SK-N-SH (cell line): ENCODE measurements around the gene RPS27L. TPM values are rescaled to one million over a fixed set of nuclear protein-coding genes. Genes with fewer than 3 reads are reported as not detected.

Experiments used
- CTCF ChIA-PET: fragments of 300-600, 350-600 bp; formaldehyde crosslinking; extraction: SDS; loops from one replicate; lab custom pipeline; 2021; lab: Yijun Ruan, JAX
- POLR2A ChIA-PET: fragments of 350-600 bp; sonication (Branson Sonifier 250); formaldehyde crosslinking; extraction: SDS; loops from one replicate; lab custom pipeline; 2020; ENCODE audit warnings: antibody characterized with exemption, inconsistent platforms; lab: Yijun Ruan, JAX
- DNase-seq: peaks from one replicate; pipeline ENCODE4 v3.0.0; 2012
- H2AFZ ChIP-seq: fragments of 200-600 bp; sonication (generic); 2 replicates; pipeline ENCODE4 v1.8.1; 2016; ENCODE audit warnings: antibody characterized with exemption, mild to moderate bottlenecking, low read depth
- H3F3A ChIP-seq: fragments of 200-600 bp; sonication (generic); replicated peaks from 2 replicates; pipeline ENCODE3; 2016; ENCODE audit warnings: antibody characterized with exemption, mild to moderate bottlenecking; ENCODE audit not compliant: insufficient read depth
- H3K27ac ChIP-seq, 2 experiments: fragments of 200-500 bp in 1 of 2; fragments of 200-600 bp in 1 of 2; sonication (Bioruptor generic) in 1 of 2; sonication (generic), shearing (Covaris generic) in 1 of 2; 2 replicates each; pipeline versions ENCODE4 v1.5.1 to v1.6.1; 2014 to 2016; ENCODE audit warnings: low read depth in 2 of 2, inconsistent platforms in 1 of 2, low read length in 1 of 2, mild to moderate bottlenecking in 1 of 2, mixed read lengths in 1 of 2
- H3K27me3 ChIP-seq: fragments of 200-600 bp; sonication (generic), shearing (Covaris generic); 2 replicates; pipeline ENCODE4 v1.6.1; 2016; ENCODE audit warnings: mixed run types; ENCODE audit not compliant: insufficient read depth
- H3K36me3 ChIP-seq, 2 experiments: fragments of 200-500 bp in 1 of 2; fragments of 200-600 bp in 1 of 2; sonication (Bioruptor generic) in 1 of 2; sonication (generic) in 1 of 2; replicated peaks in 1 of 2; 2 replicates each; pipeline versions ENCODE3 to v1.5.1; 2014 to 2016; ENCODE audit warnings: low read length in 1 of 2, mild to moderate bottlenecking in 1 of 2; ENCODE audit not compliant: insufficient read depth in 2 of 2, control insufficient read depth in 1 of 2
- H3K4me1 ChIP-seq, 2 experiments: fragments of 200-500 bp in 1 of 2; fragments of 200-600 bp in 1 of 2; sonication (Bioruptor generic) in 1 of 2; sonication (generic), shearing (Covaris generic) in 1 of 2; 2 replicates each; pipeline versions ENCODE4 v1.5.1 to v1.6.1; 2014 to 2016; ENCODE audit warnings: low read depth in 1 of 2, low read length in 1 of 2, mixed run types in 1 of 2; ENCODE audit not compliant: insufficient read depth in 2 of 2, control insufficient read depth in 1 of 2
- H3K4me2 ChIP-seq: fragments of 200-600 bp; sonication (generic), shearing (Covaris generic); 2 replicates; pipeline ENCODE4 v1.6.1; 2017; ENCODE audit warnings: mixed run types
- H3K4me3 ChIP-seq, 2 experiments: fragments of 200-500 bp in 1 of 2; fragments of 200-600 bp in 1 of 2; sonication (Bioruptor generic) in 1 of 2; sonication (generic), shearing (Covaris generic) in 1 of 2; 2 replicates each; pipeline versions ENCODE4 v1.5.1 to v1.8.1; 2014 to 2016; ENCODE audit warnings: low read depth in 2 of 2, inconsistent platforms in 1 of 2, low read length in 1 of 2, mild to moderate bottlenecking in 1 of 2, mixed read lengths in 1 of 2, moderate library complexity in 1 of 2
- H3K79me2 ChIP-seq: fragments of 200-600 bp; sonication (generic); 2 replicates; pipeline ENCODE4 v1.8.1; 2017; ENCODE audit warnings: mild to moderate bottlenecking; ENCODE audit not compliant: insufficient read depth
- H3K9ac ChIP-seq: fragments of 200-600 bp; sonication (generic); 2 replicates; pipeline ENCODE4 v1.6.1; 2017; ENCODE audit warnings: mixed run types
- H3K9me2 ChIP-seq: fragments of 200-600 bp; sonication (generic); 2 replicates; pipeline ENCODE4 v1.6.1; 2017; ENCODE audit warnings: mixed run types
- H3K9me3 ChIP-seq: fragments of 200-600 bp; sonication (generic); 2 replicates; pipeline ENCODE4 v1.6.1; 2017; ENCODE audit warnings: mixed run types, mild to moderate bottlenecking, moderate library complexity
- H4K20me1 ChIP-seq: fragments of 200-600 bp; sonication (generic); 2 replicates; pipeline ENCODE4 v1.6.1; 2017; ENCODE audit warnings: mild to moderate bottlenecking, mixed run types; ENCODE audit not compliant: insufficient read depth
- EP300 ChIP-seq, 2 experiments: IDR thresholded peaks; 2 replicates each; pipeline versions ENCODE4 v1.4.0 to v1.6.1; 2012; ENCODE audit warnings: borderline replicate concordance in 1 of 2, low read depth in 1 of 2, low read length in 1 of 2
- GABPA ChIP-seq: IDR thresholded peaks from 2 replicates; pipeline ENCODE4 v1.4.0; 2012; ENCODE audit warnings: low read depth, mild to moderate bottlenecking
- JUND ChIP-seq: IDR thresholded peaks from 2 replicates; pipeline ENCODE4 v1.4.0; 2012
- MXI1 ChIP-seq: IDR thresholded peaks from 2 replicates; pipeline ENCODE4 v1.6.1; 2012; ENCODE audit warnings: mild to moderate bottlenecking, low read depth, low read length, improper control_type of control experiment
- RFX5 ChIP-seq: IDR thresholded peaks from 2 replicates; pipeline ENCODE4 v1.6.1; 2012; ENCODE audit warnings: mild to moderate bottlenecking, improper control_type of control experiment, low read length
- SIN3A ChIP-seq: IDR thresholded peaks from 2 replicates; pipeline ENCODE4 v1.6.1; 2012; ENCODE audit warnings: low read depth, mild to moderate bottlenecking, low read length, moderate library complexity, borderline replicate concordance
- SMC3 ChIP-seq: IDR thresholded peaks from 2 replicates; pipeline ENCODE4 v1.6.1; 2012; ENCODE audit warnings: low read depth, low read length, improper control_type of control experiment
- TAF1 ChIP-seq: IDR thresholded peaks from 2 replicates; pipeline ENCODE4 v1.6.1; 2012; ENCODE audit warnings: low read depth, mild to moderate bottlenecking, low read length, moderate library complexity, borderline replicate concordance
- TEAD4 ChIP-seq: IDR thresholded peaks from 2 replicates; pipeline ENCODE4 v1.4.0; 2012; ENCODE audit warnings: mild to moderate bottlenecking, borderline replicate concordance; ENCODE audit not compliant: insufficient read depth
- WGBS: methylation state at CpG from one replicate; pipeline ENCODE4 v1.1.6; 2017; ENCODE audit warnings: low lambda C conversion rate; 5-methylcytosine and 5-hydroxymethylcytosine counted together
- polyA plus RNA-seq, 3 experiments: library from polyadenylated mRNA; depleted of rRNA; stranded (reverse); fragments of >200 nt; gene quantifications; 2 replicates each; pipeline ENCODE4 v1.2.3, GENCODE V29; 2012
- TF ChIP-seq, protein P1 (sequence below): fragments of 150-350 bp; IDR thresholded peaks from 2 replicates; pipeline ENCODE4 v1.6.1; 2016; ENCODE audit warnings: mild to moderate bottlenecking, low read depth, low read length
- TF ChIP-seq, protein P2 (sequence below): fragments of 150-350 bp; IDR thresholded peaks from 2 replicates; pipeline ENCODE4 v1.6.1; 2017; ENCODE audit warnings: antibody characterized with exemption, low read length, low read depth, borderline replicate concordance
- TF ChIP-seq, protein P3 (sequence below): IDR thresholded peaks from 2 replicates; pipeline ENCODE4; 2012
- TF ChIP-seq, protein P4 (sequence below): IDR thresholded peaks from 2 replicates; pipeline ENCODE4 v1.4.0; 2012; ENCODE audit warnings: low read depth, borderline replicate concordance
- TF ChIP-seq, protein P5 (sequence below): IDR thresholded peaks from 2 replicates; pipeline ENCODE4 v1.4.0; 2012; ENCODE audit warnings: low read depth
- TF ChIP-seq, protein P6 (sequence below): fragments of 200-600 bp; sonication (generic); IDR thresholded peaks from 2 replicates; pipeline ENCODE4 v1.6.1; 2017; ENCODE audit warnings: antibody characterized with exemption, mild to moderate bottlenecking, moderate library complexity

The RPS27L gene
- polyA plus RNA-seq, 1 of the 3 experiments (the other 2 are of a cell fraction), result 319 TPM

DNA sequence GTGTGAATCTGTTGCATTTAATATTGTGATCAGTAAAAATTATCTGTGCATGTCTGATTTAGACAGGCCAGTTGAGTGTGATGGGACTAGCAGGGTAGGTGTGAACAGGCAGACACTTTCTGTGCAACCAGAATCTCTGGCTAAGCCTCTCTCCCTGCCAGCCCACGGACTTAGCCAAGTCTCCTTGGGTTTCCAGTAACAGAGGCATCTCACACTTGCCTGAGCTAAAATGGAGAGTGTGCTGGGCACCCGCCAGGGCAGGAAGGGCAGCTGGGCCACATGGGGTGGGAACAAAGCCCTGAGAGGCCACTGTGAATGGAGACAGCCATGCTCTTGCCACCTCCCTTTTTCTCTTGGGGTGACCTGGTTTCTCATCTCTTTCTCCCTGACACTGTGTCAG, 12.5 kb upstream of the RPS27L start:
- no peaks in the 10 kb centered on the region for H3K9me2 ChIP-seq
- H4K20me1 ChIP-seq, result no peaks in the 10 kb centered on the region
- H3K4me1 ChIP-seq, result no peaks in the 10 kb centered on the region; a peak in 1 of 4 replicates
- H3K36me3 ChIP-seq, result no peaks in the 10 kb centered on the region
- H3K9me3 ChIP-seq, result no peaks in the 10 kb centered on the region
- H2AFZ ChIP-seq, result no peak overlapping the region
- H3K9ac ChIP-seq, result no peak overlapping the region
- 93% methylated on average over 2 of the region's 2 CpGs for WGBS
- TF ChIP-seq RFX5, result no peak
- TF ChIP-seq, protein P1, sequence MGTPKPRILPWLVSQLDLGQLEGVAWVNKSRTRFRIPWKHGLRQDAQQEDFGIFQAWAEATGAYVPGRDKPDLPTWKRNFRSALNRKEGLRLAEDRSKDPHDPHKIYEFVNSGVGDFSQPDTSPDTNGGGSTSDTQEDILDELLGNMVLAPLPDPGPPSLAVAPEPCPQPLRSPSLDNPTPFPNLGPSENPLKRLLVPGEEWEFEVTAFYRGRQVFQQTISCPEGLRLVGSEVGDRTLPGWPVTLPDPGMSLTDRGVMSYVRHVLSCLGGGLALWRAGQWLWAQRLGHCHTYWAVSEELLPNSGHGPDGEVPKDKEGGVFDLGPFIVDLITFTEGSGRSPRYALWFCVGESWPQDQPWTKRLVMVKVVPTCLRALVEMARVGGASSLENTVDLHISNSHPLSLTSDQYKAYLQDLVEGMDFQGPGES, result no peak
- no peak for TF ChIP-seq TAF1
- TF ChIP-seq, protein P2, sequence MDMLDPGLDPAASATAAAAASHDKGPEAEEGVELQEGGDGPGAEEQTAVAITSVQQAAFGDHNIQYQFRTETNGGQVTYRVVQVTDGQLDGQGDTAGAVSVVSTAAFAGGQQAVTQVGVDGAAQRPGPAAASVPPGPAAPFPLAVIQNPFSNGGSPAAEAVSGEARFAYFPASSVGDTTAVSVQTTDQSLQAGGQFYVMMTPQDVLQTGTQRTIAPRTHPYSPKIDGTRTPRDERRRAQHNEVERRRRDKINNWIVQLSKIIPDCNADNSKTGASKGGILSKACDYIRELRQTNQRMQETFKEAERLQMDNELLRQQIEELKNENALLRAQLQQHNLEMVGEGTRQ, result no peak
- no peak for TF ChIP-seq SMC3
- TF ChIP-seq, protein P3, sequence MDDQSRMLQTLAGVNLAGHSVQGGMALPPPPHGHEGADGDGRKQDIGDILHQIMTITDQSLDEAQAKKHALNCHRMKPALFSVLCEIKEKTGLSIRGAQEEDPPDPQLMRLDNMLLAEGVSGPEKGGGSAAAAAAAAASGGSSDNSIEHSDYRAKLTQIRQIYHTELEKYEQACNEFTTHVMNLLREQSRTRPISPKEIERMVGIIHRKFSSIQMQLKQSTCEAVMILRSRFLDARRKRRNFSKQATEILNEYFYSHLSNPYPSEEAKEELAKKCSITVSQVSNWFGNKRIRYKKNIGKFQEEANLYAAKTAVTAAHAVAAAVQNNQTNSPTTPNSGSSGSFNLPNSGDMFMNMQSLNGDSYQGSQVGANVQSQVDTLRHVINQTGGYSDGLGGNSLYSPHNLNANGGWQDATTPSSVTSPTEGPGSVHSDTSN, result no peak
- no peak for TF ChIP-seq SIN3A
- TF ChIP-seq, protein P4, sequence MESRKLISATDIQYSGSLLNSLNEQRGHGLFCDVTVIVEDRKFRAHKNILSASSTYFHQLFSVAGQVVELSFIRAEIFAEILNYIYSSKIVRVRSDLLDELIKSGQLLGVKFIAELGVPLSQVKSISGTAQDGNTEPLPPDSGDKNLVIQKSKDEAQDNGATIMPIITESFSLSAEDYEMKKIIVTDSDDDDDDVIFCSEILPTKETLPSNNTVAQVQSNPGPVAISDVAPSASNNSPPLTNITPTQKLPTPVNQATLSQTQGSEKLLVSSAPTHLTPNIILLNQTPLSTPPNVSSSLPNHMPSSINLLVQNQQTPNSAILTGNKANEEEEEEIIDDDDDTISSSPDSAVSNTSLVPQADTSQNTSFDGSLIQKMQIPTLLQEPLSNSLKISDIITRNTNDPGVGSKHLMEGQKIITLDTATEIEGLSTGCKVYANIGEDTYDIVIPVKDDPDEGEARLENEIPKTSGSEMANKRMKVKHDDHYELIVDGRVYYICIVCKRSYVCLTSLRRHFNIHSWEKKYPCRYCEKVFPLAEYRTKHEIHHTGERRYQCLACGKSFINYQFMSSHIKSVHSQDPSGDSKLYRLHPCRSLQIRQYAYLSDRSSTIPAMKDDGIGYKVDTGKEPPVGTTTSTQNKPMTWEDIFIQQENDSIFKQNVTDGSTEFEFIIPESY, result no peak
- TF ChIP-seq, protein P5, sequence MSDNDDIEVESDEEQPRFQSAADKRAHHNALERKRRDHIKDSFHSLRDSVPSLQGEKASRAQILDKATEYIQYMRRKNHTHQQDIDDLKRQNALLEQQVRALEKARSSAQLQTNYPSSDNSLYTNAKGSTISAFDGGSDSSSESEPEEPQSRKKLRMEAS, result no peak
- TF ChIP-seq GABPA, result no peak
- TF ChIP-seq, protein P6, sequence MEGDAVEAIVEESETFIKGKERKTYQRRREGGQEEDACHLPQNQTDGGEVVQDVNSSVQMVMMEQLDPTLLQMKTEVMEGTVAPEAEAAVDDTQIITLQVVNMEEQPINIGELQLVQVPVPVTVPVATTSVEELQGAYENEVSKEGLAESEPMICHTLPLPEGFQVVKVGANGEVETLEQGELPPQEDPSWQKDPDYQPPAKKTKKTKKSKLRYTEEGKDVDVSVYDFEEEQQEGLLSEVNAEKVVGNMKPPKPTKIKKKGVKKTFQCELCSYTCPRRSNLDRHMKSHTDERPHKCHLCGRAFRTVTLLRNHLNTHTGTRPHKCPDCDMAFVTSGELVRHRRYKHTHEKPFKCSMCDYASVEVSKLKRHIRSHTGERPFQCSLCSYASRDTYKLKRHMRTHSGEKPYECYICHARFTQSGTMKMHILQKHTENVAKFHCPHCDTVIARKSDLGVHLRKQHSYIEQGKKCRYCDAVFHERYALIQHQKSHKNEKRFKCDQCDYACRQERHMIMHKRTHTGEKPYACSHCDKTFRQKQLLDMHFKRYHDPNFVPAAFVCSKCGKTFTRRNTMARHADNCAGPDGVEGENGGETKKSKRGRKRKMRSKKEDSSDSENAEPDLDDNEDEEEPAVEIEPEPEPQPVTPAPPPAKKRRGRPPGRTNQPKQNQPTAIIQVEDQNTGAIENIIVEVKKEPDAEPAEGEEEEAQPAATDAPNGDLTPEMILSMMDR, result no peak
- TF ChIP-seq EP300 (IDR thresholded peaks at IDR 0.05; ENCODE audit: borderline replicate concordance in 1 of 2, low read depth in 1 of 2, low read length in 1 of 2), result no peak
- TF ChIP-seq MXI1, result no peak
- no peak for TF ChIP-seq JUND
- TF ChIP-seq TEAD4, result no peak
- DNase-seq, result no peak
- H3K27me3 ChIP-seq, result no peaks in the 10 kb centered on the region
- ChIA-PET POLR2A (no interaction called here), CTCF (no interaction called here)
- H3K4me2 ChIP-seq, result no peak overlapping the region
- no peaks in the 10 kb centered on the region for H3F3A ChIP-seq
- H3K4me3 ChIP-seq, result no peak overlapping the region
- no peaks in the 10 kb centered on the region for H3K79me2 ChIP-seq
- no peak overlapping the region for H3K27ac ChIP-seq
